Inflammatory macrophage treated with lipopolysaccharide for 4 hours (primary cell): ENCODE data around the gene PARP2.

Experiments
- DNase-seq: peaks from one replicate; pipeline ENCODE4 v3.0.0-alpha.2; 2020

Gene PARP2

DNA sequence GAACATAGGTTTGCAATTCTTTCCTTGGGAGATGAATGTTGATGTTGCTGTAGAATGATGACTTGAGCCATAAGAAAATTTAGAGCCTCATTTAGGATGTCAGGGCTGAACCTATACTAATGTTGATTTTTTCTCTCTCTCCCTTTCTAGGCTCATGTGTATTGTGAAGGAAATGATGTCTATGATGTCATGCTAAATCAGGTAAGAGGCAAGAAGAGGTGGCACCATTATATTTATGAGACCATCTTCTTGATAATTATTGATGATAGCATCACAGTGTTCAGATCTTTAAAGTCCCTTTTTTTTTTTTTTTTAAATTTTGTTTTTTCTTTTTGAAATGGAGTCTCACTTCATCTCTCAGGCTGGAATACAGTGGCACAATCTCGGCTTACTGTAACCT, 3.3 kb downstream of the PARP2 start:
- DNase-seq: no peak

DNA sequence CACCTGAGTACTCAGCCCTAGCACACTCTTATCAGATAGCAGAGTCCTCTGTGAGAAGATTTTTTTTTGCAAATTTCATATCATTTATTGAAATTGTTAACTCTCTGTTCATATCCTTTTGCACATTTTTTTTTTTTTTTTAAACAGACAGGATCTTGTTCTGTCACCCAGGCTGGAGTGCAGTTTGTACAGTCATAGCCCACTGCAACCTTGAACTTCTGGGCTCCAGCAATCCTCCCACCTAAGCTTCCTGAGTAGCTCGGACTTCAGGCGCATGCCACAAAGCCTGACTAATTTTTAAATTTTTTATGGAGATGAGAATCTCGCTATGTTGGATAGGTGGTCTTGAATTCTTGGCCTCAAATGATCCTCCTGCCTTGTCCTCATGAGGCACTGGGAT, 4.3 kb downstream of the PARP2 start:
- no peak for DNase-seq

DNA sequence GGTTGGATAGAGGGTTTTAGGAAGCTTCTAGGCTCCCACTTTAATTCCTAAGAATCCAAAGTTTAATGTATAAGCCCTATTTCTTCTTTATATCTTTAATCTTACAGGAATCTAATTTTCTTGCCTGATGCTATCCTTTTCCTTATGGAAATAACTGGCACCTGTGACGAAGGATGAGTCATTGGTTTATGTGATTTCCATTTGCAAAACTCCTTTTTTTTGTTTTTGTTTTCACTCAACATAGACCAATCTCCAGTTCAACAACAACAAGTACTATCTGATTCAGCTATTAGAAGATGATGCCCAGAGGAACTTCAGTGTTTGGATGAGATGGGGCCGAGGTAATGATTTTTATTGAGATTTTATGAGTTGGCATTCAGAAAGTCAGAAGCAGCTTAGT, 6.8 kb downstream of the PARP2 start:
- DNase-seq: no peak

- DNase-seq: no peak
Observed at GRCh38 chr14:20350860-20351259, 7.4 kb downstream of the PARP2 start.

- DNase-seq: no peak
Observed at GRCh38 chr14:20356422-20356821, 13.0 kb downstream of the PARP2 start.

- DNase-seq: peak; percentile 53
Observed at GRCh38 chr14:20358474-20358873, 15.0 kb downstream of the PARP2 start.

DNA sequence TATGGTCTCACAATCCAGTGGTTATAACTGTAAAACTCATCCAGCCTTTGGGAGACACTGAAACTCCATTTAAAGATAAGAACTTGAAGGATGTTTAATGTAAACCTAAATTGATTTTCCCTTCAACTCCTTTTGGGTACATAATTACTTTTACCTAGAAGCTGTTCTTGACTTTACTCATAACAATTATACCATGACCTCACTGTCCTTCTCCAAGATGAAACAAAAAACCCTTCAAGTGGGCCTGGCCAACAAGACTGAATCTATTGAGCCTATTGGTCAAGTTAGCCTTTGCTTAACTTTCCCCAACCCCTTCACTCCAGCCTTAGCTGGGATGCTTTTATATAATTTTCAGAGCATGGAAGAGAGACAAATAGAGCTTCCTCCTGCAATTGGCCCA, 22.5 kb downstream of the PARP2 start:
- no peak for DNase-seq

- no peak for DNase-seq
Observed at GRCh38 chr14:20372796-20373195, 29.4 kb downstream of the PARP2 start.

DNA sequence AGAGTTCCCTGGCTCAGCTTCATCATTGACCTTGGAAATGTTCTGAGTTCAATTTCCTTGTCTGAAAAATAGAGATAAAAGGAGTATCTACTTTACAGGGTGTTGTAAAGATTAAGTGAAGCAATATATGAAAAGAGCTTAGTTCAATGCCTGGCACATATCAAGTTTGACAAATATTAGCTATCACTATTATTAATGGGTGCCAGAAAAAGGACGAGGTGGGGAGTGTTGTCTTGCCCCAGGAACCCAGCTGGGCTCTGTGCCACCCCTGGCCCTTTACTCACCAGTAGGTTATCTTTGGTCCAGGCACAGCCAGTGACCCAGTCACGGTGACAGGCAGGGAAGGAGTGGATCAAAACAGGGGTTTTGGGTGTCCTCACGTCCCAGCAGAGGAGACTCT, 32.0 kb downstream of the PARP2 start:
- no peak for DNase-seq

DNA sequence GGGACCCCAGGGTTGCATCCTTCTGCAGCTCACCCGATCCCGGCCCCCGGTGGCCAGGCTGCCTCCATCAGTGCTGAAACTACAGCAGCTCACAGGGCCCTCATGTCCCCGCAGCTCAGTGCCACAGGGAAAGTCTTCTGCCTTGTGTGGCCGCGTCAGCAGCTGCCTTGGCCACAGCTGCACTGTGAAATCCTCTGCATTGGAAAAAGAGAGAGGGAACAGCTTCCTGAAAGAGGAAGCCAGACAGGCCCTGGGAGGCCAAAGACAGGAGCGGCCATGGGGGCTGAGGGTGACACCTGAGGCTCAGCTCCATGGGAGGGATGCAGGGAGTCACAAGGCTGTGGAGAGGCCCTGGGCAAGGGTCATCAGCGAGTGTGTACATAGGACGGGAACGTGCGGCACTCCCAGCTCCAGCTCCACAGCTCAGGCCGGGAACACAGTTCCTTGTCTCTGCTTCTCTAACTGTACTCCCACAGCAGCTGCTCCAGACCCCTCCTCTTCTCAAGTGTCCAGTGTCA, 32.7 kb downstream of the PARP2 start:
- DNase-seq: no peak

DNA sequence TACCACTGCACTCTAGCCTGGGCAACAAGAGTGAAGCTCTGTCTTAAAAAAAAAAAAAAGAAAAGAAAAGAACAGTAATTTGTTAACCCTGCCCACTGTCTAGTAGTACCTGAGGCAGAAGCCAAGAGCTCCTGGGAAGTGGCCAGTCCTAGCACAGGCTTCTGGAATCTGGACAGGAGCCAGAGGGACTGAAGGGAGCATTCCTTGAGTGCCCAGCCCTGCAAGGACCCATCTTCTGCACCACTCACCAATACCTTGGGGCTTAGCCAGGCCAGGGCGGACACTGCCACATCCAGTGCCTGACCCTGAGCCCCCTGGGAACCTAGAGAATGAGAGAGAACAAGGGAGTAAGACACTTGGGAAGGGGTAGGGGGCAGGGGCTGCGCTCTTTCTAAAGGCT, 33.7 kb downstream of the PARP2 start:
- no peak for DNase-seq

GRCh38 chr14:20379743-20380142, 36.3 kb downstream of the PARP2 start:
- no peak for DNase-seq

DNA sequence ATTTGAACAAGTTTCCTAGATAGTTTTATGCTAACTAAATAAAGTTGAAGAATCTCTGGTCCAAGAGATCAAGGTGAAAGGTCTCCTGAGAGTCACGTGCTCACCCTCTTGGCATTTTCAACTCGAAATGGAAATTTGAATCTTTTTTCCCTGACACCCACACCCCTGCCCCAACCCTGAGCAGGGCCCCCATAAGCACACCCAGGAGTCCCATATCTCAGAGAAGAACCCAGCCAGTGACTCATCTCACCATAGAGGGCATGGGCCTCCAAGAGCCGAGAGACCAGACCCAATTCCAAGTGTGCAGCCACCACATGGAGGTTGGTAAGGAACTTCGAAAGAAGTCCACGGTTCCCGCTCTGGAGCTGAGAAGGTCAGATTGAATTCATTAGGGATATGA, 37.2 kb downstream of the PARP2 start:
- no peak for DNase-seq

GRCh38 chr14:20381341-20381740, 37.9 kb downstream of the PARP2 start:
- no peak for DNase-seq

- no peak for DNase-seq
Observed at GRCh38 chr14:20382526-20382925, 39.1 kb downstream of the PARP2 start.

DNA sequence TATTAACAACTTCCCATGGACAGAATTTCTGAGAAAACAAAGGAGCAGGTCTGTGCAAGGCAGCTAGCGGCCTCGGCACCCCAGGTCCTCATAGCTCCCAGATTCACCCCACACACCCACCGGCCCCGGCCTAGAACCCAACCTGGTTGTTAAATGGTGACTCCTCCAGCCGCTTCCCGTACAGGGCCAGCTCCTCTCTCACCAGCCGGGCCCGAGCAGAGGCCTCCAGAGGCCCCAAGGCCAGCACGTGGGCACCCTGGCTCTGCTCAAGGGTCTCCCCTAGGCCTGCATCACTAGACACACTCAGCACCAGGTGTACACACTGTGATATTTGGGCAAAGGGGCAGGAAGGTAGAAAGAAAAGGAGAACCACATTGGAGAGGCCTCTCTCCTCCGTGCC, 39.6 kb downstream of the PARP2 start:
- no peak for DNase-seq

DNA sequence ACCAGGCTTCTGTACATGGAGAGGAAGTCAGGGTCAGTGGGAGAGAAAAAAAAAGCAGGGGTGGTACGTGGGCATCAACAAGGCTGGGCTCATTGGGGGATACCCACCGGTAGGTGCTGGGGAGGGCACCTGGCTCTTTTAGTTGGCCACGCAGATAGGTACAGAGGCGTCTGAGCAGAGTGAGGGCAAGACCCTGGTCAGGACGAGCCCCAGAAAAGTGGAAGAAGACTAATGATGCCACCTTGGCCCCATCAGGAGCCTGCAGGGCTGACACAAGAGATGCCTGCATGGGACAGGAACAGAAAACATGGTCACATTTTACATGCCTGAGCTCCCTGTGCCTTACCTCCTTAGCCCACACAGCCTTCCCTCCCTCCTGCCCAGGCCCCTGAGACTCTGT, 40.2 kb downstream of the PARP2 start:
- no peak for DNase-seq

- DNase-seq: no peak
Observed at GRCh38 chr14:20384321-20384720, 40.9 kb downstream of the PARP2 start.

- no peak for DNase-seq
Observed at GRCh38 chr14:20384886-20385285, 41.5 kb downstream of the PARP2 start.

- no peak for DNase-seq
Observed at GRCh38 chr14:20386276-20386855, 42.9 kb downstream of the PARP2 start.

- peak; percentile 93 for DNase-seq
Observed at GRCh38 chr14:20387576-20387975, 44.1 kb downstream of the PARP2 start.

DNA sequence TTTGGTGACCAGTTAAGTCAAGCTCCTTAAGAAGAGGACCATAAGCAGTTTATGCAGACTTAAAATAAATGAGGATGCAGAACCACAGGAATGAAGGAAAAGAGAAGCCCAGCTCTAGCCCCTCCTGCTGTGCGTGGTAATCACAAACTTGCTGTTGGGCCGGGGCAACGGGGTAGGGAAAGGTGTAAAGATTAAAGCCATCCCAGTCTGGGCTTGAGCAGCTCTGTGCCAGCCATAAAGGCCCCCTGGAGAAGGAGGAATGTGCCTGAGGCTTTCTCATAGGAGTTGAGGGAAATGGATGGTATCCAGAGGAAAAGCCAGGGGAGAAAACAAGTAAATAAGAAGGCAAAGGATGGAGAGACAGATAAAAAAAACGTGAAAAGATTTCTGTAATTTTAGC, 44.7 kb downstream of the PARP2 start:
- DNase-seq: no peak

- DNase-seq: no peak
Observed at GRCh38 chr14:20391505-20391904, 48.1 kb downstream of the PARP2 start.

DNA sequence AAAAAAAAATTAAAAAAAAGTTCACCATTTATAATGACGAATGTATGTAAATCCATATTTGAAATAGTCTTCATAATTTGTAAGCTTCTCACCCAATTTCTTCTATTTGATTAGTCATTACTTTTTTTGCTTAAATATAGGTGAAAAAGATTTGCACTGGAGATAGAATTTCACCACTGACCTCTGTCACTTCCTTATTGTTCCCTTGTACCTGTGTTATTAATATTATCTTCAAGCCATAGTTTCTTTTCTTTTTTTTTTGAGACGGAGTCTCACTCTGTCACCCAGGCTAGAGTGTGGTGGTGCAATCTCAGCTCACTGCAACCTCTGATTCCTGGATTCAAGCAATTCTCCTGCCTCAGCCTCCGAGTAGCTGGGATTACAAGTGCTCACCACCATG, 54.1 kb downstream of the PARP2 start:
- DNase-seq: no peak

GRCh38 chr14:20400589-20400964, 57.1 kb downstream of the PARP2 start:
- no peak for DNase-seq
